NT2/D1 (cell line): ENCODE measurements around the gene RHOBTB1.

ENCODE experiments used
- DNase-seq: peaks from one replicate; pipeline ENCODE4 v3.0.0-alpha.2; 2011; ENCODE audit warnings: low read depth, low spot score
- H3K27me3 ChIP-seq: 2 replicates; pipeline ENCODE4 v1.6.0; 2011; ENCODE audit warnings: mild to moderate bottlenecking; ENCODE audit not compliant: insufficient read length, insufficient read depth
- H3K36me3 ChIP-seq: 2 replicates; pipeline ENCODE4 v1.6.1; 2011; ENCODE audit warnings: mild to moderate bottlenecking, low read length, mixed read lengths; ENCODE audit not compliant: insufficient read depth, insufficient read length
- H3K4me1 ChIP-seq: 2 replicates; pipeline ENCODE4 v1.5.1; 2011; ENCODE audit not compliant: insufficient read depth, insufficient read length
- H3K4me3 ChIP-seq: 2 replicates; pipeline ENCODE4 v1.5.1; 2011; ENCODE audit warnings: low read depth; ENCODE audit not compliant: insufficient read length
- H3K9ac ChIP-seq: 2 replicates; pipeline ENCODE4 v1.6.0; 2011; ENCODE audit warnings: low read depth; ENCODE audit not compliant: insufficient read length
- H3K9me3 ChIP-seq: 2 replicates; pipeline ENCODE4 v1.5.1; 2011; ENCODE audit warnings: mild to moderate bottlenecking, low read length; ENCODE audit not compliant: insufficient read depth
- SUZ12 ChIP-seq: IDR thresholded peaks from 2 replicates; pipeline ENCODE4 v1.6.1; 2011; ENCODE audit not compliant: insufficient read length, insufficient read depth; ENCODE audit errors: extremely low read depth
- YY1 ChIP-seq: IDR thresholded peaks from 2 replicates; pipeline ENCODE4 v1.6.1; 2011; ENCODE audit not compliant: insufficient read length, insufficient read depth
- ZNF274 ChIP-seq: IDR thresholded peaks from 2 replicates; pipeline ENCODE4 v1.6.1; 2011; ENCODE audit warnings: mild to moderate bottlenecking, low read depth, low read length

RHOBTB1 gene

DNA sequence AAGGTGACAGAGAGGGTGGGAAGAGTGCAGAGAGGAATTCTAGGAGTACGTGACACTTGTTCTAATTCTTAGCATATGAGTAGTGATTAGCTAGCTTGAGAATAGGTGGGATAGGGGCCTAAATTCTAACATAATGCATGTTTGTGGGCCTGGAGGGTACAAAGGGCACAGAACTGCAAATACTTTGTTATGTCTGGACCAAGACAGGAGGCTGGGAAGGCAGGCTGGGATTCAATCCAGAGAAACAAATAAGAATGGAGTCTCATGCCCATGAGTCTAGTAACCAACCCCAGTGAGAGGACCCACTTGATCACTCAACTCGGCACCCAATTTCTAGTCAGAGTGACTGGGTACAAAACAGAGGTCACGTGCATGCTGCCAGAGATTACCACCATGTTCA is 40.9 kb downstream of the RHOBTB1 start:
- H3K4me3 ChIP-seq: no peak overlapping the region
- TF ChIP-seq ZNF274 (no peak), SUZ12 (no peak), YY1 (no peak)
- no peaks in the 10 kb centered on the region for H3K27me3 ChIP-seq
- no peak overlapping the region for H3K9ac ChIP-seq
- H3K9me3 ChIP-seq: no peaks in the 10 kb centered on the region
- DNase-seq: no peak
- H3K4me1 ChIP-seq: no peaks in the 10 kb centered on the region
- H3K36me3 ChIP-seq: no peaks in the 10 kb centered on the region

DNA sequence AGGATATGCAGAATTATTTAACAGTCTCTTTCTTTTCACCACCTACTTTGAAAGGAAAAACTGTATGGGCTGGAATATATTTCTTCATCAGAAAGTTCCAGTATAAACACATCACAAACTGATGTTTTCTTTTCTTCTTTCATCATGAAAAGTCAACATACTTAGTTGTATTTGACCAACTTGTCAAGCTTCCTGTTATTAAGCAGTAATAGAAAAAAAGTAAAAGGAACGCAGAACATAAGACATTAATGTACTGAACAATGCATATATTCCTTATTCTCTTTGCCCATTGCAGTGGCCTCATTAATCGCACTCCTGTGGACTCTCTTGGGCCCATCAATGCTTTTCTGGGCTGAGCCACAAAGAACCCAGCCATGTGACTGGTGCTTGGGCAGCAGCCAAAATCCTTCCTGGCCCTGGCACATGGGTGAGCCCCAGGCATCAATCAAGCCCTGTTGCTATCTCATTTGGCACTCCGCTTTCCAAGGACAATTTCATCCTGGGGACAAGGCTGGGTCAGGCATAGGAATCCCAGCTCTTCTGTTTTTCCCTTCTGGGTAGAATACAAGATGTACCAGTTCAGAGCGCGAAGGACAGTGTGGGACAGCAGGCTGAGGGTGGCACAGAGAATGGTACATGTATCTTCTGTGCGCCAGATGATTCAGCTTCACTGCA is 42.3 kb downstream of the RHOBTB1 start:
- no peak for DNase-seq
- no peaks in the 10 kb centered on the region for H3K4me1 ChIP-seq
- no peak overlapping the region for H3K4me3 ChIP-seq
- H3K9ac ChIP-seq: no peak overlapping the region
- no peaks in the 10 kb centered on the region for H3K36me3 ChIP-seq
- H3K27me3 ChIP-seq: no peaks in the 10 kb centered on the region
- no peak for TF ChIP-seq ZNF274
- no peak for TF ChIP-seq SUZ12
- TF ChIP-seq YY1: no peak
- no peaks in the 10 kb centered on the region for H3K9me3 ChIP-seq

DNA sequence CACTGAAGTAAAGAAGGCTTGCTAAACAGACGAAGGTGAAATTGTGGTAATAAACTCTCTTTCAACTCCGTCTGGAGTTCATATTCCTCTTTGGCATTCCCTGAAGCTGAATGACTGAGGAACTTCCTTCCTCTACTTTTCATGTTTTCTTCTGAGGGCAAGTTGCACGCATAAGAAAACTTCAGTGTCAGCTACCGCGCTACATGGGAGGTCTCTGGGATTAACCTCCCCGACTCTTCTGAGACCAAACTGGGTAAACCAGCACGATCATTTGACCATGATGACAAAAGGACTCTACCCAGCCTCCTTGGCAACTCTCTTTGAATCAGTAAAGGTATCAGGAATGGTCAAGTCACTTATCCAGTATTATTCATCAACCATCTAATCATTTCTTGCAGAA is 44.7 kb downstream of the RHOBTB1 start:
- Histone ChIP-seq H3K9ac (no peak overlapping the region), H3K27me3 (no peaks in the 10 kb centered on the region), H3K4me1 (no peaks in the 10 kb centered on the region), H3K9me3 (no peaks in the 10 kb centered on the region), H3K4me3 (no peak overlapping the region), H3K36me3 (no peaks in the 10 kb centered on the region)
- no peak for TF ChIP-seq ZNF274
- no peak for TF ChIP-seq SUZ12
- no peak for TF ChIP-seq YY1
- DNase-seq: no peak

DNA sequence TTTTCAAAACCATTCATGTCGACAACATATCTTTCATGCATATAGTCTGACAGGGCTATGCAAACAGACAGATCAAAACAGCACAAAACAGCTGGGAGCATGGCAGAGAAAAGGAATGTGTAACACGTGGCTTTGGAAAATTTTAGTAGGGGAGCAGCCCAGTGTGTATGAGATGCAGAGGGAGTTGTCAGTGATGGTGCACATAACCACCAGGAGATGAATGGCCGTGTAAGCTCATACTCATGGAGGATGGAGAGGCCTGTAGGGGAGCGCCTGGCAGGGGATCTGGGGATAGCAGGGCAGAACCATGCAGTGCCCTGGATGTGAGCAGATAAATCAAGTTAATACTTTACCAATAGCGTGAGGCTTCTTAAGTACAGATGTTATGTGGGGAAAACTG is 45.7 kb downstream of the RHOBTB1 start:
- Histone ChIP-seq H3K4me1 (no peaks in the 10 kb centered on the region), H3K27me3 (no peaks in the 10 kb centered on the region), H3K4me3 (no peak overlapping the region), H3K36me3 (no peaks in the 10 kb centered on the region), H3K9ac (no peak overlapping the region), H3K9me3 (no peaks in the 10 kb centered on the region)
- DNase-seq: no peak
- no peak for TF ChIP-seq YY1
- TF ChIP-seq ZNF274: no peak
- no peak for TF ChIP-seq SUZ12

GRCh38 chr10:60896810-60897209 is 47.2 kb downstream of the RHOBTB1 start:
- no peak overlapping the region for H3K9ac ChIP-seq
- DNase-seq: no peak
- no peaks in the 10 kb centered on the region for H3K9me3 ChIP-seq
- H3K4me3 ChIP-seq: no peak overlapping the region
- no peaks in the 10 kb centered on the region for H3K4me1 ChIP-seq
- TF ChIP-seq YY1 (no peak), ZNF274 (no peak), SUZ12 (no peak)
- no peaks in the 10 kb centered on the region for H3K36me3 ChIP-seq
- H3K27me3 ChIP-seq: no peaks in the 10 kb centered on the region

DNA sequence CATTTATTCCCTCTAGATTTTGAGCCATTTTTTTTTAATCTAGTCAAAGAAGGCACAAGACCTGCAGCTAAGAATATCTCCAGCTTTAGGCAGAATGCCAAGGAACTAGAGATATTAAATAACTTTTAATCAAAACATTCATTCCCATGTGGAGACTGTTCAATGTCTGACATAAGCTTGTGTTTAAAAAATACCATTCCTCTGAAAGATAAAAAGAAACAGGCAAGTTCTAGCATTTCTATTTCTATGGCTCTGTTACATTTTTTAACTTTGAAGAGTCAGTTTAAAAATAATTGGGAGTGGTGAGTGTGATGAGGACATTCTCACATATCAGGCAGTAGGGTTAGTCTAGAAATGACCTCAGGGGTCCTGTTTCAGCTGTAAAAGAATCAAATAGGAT is 48.0 kb downstream of the RHOBTB1 start:
- Histone ChIP-seq H3K9me3 (no peaks in the 10 kb centered on the region), H3K36me3 (no peaks in the 10 kb centered on the region), H3K27me3 (no peaks in the 10 kb centered on the region), H3K4me3 (no peak overlapping the region), H3K4me1 (no peaks in the 10 kb centered on the region), H3K9ac (no peak overlapping the region)
- DNase-seq: no peak
- TF ChIP-seq YY1 (no peak), ZNF274 (no peak), SUZ12 (no peak)

- DNase-seq: no peak
- Histone ChIP-seq H3K36me3 (no peaks in the 10 kb centered on the region), H3K4me3 (no peak overlapping the region), H3K27me3 (no peaks in the 10 kb centered on the region), H3K9ac (no peak overlapping the region), H3K9me3 (no peaks in the 10 kb centered on the region), H3K4me1 (no peaks in the 10 kb centered on the region)
- TF ChIP-seq YY1 (no peak), SUZ12 (no peak), ZNF274 (no peak)
Measured at GRCh38 chr10:60894786-60895185, 49.2 kb downstream of the RHOBTB1 start.
